Heart right ventricle (tissue), 16 donors: Measurements from ENCODE around the gene LIN7B. TPM values are rescaled to one million over a fixed set of nuclear protein-coding genes. Genes with fewer than 3 reads are reported as not detected.
A peak's percentile ranks its signal among the peaks of the same experiment; 100 is the strongest.

Experiments
- ATAC-seq, 8 donors: fragments of 200-7000 bp; cut with Tn5 transposase; one replicate each; pipeline ENCODE4 v1.9.1; 2020; ENCODE audit warnings: mild to moderate bottlenecking in 8 of 8, moderate library complexity in 8 of 8, moderate number of reproducible peaks in 1 of 8
- DNase-seq, 2 donors: peaks; one replicate each; pipeline ENCODE4 v3.0.0-alpha.2; 2020
- H3K27ac ChIP-seq, 10 donors: fragments of 200-600 bp; sonication (generic) in 2 of 10; one replicate each; pipeline versions ENCODE4 v1.5.0 to v1.8.0; 2020 to 2022; ENCODE audit warnings: mild to moderate bottlenecking in 3 of 10
- H3K27me3 ChIP-seq, 7 donors: fragments of 200-600 bp; one replicate each; pipeline ENCODE4 v1.8.0; 2021 to 2022; ENCODE audit warnings: mild to moderate bottlenecking in 2 of 7
- H3K36me3 ChIP-seq, 9 donors: fragments of 200-600 bp; sonication (generic) in 1 of 9; one replicate each; pipeline versions ENCODE4 v1.5.0 to v1.8.0; 2020 to 2022; ENCODE audit warnings: mild to moderate bottlenecking in 2 of 9
- H3K4me1 ChIP-seq, 9 donors: fragments of 200-600 bp; sonication (generic) in 1 of 9; one replicate each; pipeline versions ENCODE4 v1.5.0 to v1.8.0; 2020 to 2022; ENCODE audit warnings: mild to moderate bottlenecking in 4 of 9
- H3K4me3 ChIP-seq, 10 donors: fragments of 200-600 bp; sonication (generic) in 2 of 10; one replicate each; pipeline versions ENCODE4 v1.5.0 to v1.8.0; 2020 to 2022; ENCODE audit warnings: mild to moderate bottlenecking in 7 of 10, moderate library complexity in 2 of 10
- H3K9me3 ChIP-seq, 11 donors: fragments of 200-600 bp in 10 of 11; sonication (generic) in 2 of 11; one replicate each; pipeline versions ENCODE4 v1.5.0 to v1.8.0; 2013 to 2022; ENCODE audit warnings: mild to moderate bottlenecking in 2 of 11, control low read depth in 1 of 11, moderate library complexity in 1 of 11
- WGBS, 2 donors: extraction: QIAGEN DNeasy Blood & Tissue Kit; methylation state at CpG; one replicate each; pipeline ENCODE4 v1.1.7; 2013; ENCODE audit warnings: inconsistent platforms in 1 of 2; 5-methylcytosine and 5-hydroxymethylcytosine counted together
- intact Hi-C, 10 donors: fragments of 100-400 bp; cut with DNase I; formaldehyde crosslinking; loops; one replicate each; pipeline versions ENCODE4 v1.11.1 to v1.14.2; 2022
- polyA plus RNA-seq, 2 donors: library from polyadenylated mRNA; stranded (reverse); fragments of 200-250 nt; gene quantifications; one replicate each; pipeline ENCODE4 v1.2.3, GENCODE V29; 2013
- total RNA-seq, 10 donors: library from RNA; stranded (reverse); fragmentation: NEBNext Ultra II Directional in 3 of 10; extraction: Animal tissue kit (Norgen Biotek cat#: 25700) in 3 of 10; gene quantifications; one replicate each; pipeline versions ENCODE4 v1.2.1 to v1.2.4, GENCODE V29; 2021 to 2023
- TF ChIP-seq, protein P1 (sequence below), 9 donors: fragments of 200-600 bp; sonication (generic) in 2 of 9; IDR thresholded peaks; one replicate each; pipeline versions ENCODE4 v1.5.0 to v1.8.0; 2021 to 2022; ENCODE audit warnings: antibody characterized with exemption in 9 of 9, mild to moderate bottlenecking in 5 of 9, moderate library complexity in 1 of 9
- donor health status: Arrhythmogenic right ventricular cardiomyopathy.
- donor health status: ischemic (EF 13 %, LVEDD 7.1; RV severe dilation, severe dysfunction).
- donor health status: healthy with polysubstance abuse.
- donor health status: DM: no; HTN: yes; CAD: no.
- donor health status: DM: no; HTN: no; CAD: no.
- donor health status: ischemic (EF 25% LVEDD 6.9; RV normal size, moderate dysfunction).
- donor health status: ischemic (EF 25% LVEDD 5.7; RV mildly dilated, moderate dysfunction).
- donor health status: healthy.
- donor health status: DM: yes; HTN: yes; CAD: no.
- donor health status: Ischemic cardiomyopathy.
- donor health status: ischemic (EF 35%, LVEDD 5.7; RV mildly dilated, moderate dysfunction).
- donor health status: nonischemic (EF 11% LVEDD 7.7; RV severe dilation, severe dysfunction).
- donor health status: DM: yes; HTN: yes; CAD: no.
- donor health status: PGD.
- donor health status: ischemic (EF 29% LVEDD 5.4; RV normal size, mild dysfunction).
- donor health status: nonischemic (EF 23%, LVEDD 6.1; RV moderate dilation, normal function).

LIN7B gene
- total and polyA plus RNA-seq, 12 donors, result 17.6 to 38.5 (median 23.5) TPM

DNA sequence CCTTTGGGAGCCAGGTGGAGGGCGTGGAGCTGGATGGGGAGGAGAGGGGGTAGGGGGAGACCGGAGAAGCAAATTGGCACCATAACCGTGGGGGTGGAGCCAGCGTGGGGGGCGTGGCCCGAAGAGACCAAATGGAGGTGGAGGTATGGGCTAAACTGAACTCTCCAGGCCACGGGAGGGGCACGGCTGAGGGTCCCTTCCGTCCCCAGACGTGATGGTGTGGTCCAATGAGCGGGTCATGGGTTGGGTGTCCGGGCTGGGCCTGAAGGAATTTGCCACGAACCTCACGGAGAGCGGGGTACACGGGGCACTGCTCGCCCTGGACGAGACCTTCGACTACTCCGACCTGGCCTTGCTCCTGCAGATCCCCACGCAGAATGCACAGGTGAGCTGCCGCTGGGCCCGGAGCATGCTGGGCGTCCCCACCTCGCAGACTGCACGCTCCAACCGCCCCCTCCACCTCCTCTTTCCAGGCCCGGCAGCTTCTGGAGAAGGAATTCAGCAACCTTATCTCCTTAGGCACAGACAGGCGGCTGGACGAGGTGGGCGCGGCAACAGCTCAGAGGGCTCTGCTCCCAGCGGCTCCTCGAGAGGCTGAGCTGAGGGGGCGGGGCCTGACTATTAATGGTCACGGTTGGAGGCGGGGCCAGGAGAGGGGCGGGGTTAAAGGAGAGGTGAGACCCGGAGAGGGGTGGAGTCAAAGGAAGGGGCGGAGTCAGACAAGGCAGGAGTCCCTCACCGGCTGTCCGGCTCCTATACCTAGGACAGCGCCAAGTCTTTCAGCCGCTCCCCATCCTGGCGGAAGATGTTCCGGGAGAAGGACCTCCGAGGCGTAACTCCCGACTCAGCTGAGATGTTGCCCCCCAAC is 34.8 kb downstream of the LIN7B start:
- H3K27ac ChIP-seq, result peak overlapping the region; percentile 75 to 97 (median 84)
- ATAC-seq, result peak; percentile 79 to 89 (median 82)

DNA sequence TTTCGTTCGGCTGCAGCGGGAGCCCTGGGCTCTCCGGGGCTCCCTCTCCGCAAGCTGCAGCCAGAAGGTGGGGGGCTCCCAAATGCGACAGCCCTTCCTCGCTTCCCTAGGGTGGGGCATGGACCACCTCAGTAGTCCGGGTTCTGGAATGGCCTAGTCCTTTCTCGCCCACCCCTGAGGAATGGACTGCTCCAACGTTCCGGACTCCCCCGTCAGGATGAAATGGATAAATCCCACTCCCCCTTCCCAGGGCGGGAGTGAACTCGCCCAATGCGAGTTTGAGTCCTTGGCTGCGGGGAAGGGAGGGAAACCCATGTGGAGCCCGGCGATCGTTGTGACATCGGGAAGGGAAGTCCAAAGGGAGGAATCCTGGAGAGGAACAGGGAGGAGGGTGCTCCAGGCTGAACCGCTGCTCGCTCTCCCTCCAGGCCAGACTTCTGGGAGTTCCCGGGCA is 35.5 kb downstream of the LIN7B start:
- Histone ChIP-seq H3K27ac (peak overlapping the region; percentile 75 to 97 (median 84)), H3K36me3 (no peaks in the 10 kb centered on the region), H3K27me3 (peaks cover 0 to 40% (median 0%) of the 10 kb centered on the region in 7 donors), H3K9me3 (no peaks in the 10 kb centered on the region), H3K4me3 (peak overlapping the region; percentile 59 to 91 (median 69)), H3K4me1 (peaks cover 12 to 64% (median 48%) of the 10 kb centered on the region in 9 donors)
- WGBS, 2 donors, result 0% methylated on average over 23 of the region's 23 CpGs
- DNase-seq (peak; percentile 67 to 81), ATAC-seq (peak; percentile 44 to 68 (median 56))
- intact Hi-C loops, result loop anchor here in 8 of 10 donors (2.0 to 10.0 kb wide), 7 partner anchors 31 to 155 kb away; partner anchors contain the start of genes C19orf73 (in 2 of the 8), LIN7B (in 2 of the 8), PPFIA3 (in 2 of the 8) and GYS1 (in 1 of the 8)
- TF ChIP-seq, protein P1, sequence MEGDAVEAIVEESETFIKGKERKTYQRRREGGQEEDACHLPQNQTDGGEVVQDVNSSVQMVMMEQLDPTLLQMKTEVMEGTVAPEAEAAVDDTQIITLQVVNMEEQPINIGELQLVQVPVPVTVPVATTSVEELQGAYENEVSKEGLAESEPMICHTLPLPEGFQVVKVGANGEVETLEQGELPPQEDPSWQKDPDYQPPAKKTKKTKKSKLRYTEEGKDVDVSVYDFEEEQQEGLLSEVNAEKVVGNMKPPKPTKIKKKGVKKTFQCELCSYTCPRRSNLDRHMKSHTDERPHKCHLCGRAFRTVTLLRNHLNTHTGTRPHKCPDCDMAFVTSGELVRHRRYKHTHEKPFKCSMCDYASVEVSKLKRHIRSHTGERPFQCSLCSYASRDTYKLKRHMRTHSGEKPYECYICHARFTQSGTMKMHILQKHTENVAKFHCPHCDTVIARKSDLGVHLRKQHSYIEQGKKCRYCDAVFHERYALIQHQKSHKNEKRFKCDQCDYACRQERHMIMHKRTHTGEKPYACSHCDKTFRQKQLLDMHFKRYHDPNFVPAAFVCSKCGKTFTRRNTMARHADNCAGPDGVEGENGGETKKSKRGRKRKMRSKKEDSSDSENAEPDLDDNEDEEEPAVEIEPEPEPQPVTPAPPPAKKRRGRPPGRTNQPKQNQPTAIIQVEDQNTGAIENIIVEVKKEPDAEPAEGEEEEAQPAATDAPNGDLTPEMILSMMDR (IDR thresholded peaks at IDR 0.05), result no peak

More for the DNA sequence above, 34.8 kb downstream of the LIN7B start:
- Histone ChIP-seq H3K4me3 (peak overlapping the region; percentile 59 to 91 (median 69)), H3K36me3 (no peaks in the 10 kb centered on the region), H3K9me3 (no peaks in the 10 kb centered on the region), H3K27me3 (peaks cover 0 to 40% (median 0%) of the 10 kb centered on the region in 7 donors), H3K4me1 (peaks cover 12 to 62% (median 48%) of the 10 kb centered on the region in 9 donors)
- WGBS, 2 donors, result 1 to 2% methylated on average over 47 to 49 of the region's 49 CpGs
- TF ChIP-seq, protein P1 (IDR thresholded peaks at IDR 0.05), result no peak
- peak; percentile 98 to 99 for DNase-seq
- intact Hi-C loops, result loop anchor here in 8 of 10 donors (2.0 to 5.0 kb wide), 5 partner anchors 30 to 52 kb away; partner anchors contain the start of genes LIN7B (in 2 of the 8), C19orf73 (in 1 of the 8) and PPFIA3 (in 1 of the 8)

DNA sequence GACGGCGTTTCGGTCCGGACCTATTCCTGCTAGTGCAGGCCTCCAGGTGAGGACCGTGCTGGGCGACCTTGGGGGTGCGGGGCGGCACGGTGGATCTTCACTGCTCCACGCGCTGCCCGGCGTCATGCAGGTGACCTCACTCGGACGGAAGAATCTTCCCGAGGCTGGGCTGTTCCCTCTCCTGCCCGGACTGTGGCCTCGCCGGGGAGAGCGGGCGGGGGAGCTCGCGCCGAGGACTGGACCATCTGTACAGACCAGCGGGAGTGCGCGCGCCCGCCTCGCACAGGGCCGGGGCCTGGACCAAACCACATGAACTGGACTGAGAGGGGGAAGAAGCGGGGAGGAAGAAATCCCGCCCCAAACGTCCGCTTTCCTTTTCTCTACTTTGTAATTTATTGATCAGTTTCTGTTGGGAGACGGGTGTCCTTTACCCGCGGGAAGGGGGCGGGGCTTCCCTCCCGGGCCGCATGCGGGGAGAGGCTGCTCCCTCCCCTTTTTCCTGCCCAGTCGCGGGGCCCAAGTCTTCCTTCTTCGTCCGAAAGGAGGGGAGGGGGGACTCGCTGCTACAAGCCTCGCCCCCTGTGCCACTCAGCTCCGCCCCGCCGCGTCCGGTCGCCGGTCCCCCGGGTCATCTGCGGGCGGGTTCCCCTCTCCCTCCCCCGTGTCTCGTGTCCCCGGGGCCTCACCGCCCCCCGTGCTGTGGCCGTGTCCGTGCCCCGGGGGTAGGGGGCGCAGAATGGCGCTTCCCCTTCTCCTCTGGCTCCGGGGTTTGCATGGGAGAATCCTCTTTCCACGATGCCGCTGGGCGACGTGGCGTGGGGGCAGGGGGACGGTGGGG is 36.2 kb downstream of the LIN7B start:
- peak; percentile 60 to 79 (median 73) for ATAC-seq
- H3K36me3 ChIP-seq, result no peaks in the 10 kb centered on the region
- H3K4me3 ChIP-seq, result peak overlapping the region; percentile 59 to 91 (median 69)
- DNase-seq, result peak; percentile 82 to 87
- H3K4me1 ChIP-seq, result peaks cover 12 to 59% (median 44%) of the 10 kb centered on the region in 9 donors
- 1% methylated on average over 64 to 74 of the region's 75 CpGs for WGBS, 2 donors
- no peaks in the 10 kb centered on the region for H3K9me3 ChIP-seq
- H3K27me3 ChIP-seq, result peaks cover 0 to 40% (median 0%) of the 10 kb centered on the region in 7 donors
- intact Hi-C loops, result loop anchor here in 3 of 10 donors (5.0 to 10.0 kb wide), 3 partner anchors 33 to 156 kb away; partner anchors contain the start of genes C19orf73 (in 1 of the 3), GYS1 (in 1 of the 3), PPFIA3 (in 1 of the 3) and RUVBL2 (in 1 of the 3)
- TF ChIP-seq, protein P1 (IDR thresholded peaks at IDR 0.05), result peak in 1 of 9 donors; percentile 6
- H3K27ac ChIP-seq, result peak overlapping the region; percentile 75 to 97 (median 84)
